ENCODE measurements around the gene MEGF11.

DNA sequence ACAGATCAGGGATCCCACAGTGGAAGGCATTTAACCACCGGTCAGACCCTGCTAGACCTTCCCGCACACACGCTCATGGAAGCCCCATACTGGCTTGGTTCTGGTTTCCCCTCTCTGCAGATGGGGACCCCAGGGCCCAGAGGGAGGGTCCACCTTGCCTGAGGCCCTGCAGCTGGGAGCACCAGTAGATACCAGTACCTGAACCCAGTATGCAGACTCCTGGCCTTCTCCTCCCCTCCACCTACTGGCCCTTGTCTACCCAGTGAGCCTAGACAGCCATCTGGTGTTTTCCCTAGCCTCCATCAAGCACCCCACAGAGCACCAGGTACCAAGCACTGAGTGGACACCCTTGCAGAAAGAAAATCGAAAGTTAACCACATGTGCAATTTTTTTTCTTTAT, 65.1 kb downstream of the MEGF11 start:
- no peak for TF ChIP-seq POLR2A (IDR thresholded peaks at IDR 0.05)
- TF ChIP-seq, protein P1, sequence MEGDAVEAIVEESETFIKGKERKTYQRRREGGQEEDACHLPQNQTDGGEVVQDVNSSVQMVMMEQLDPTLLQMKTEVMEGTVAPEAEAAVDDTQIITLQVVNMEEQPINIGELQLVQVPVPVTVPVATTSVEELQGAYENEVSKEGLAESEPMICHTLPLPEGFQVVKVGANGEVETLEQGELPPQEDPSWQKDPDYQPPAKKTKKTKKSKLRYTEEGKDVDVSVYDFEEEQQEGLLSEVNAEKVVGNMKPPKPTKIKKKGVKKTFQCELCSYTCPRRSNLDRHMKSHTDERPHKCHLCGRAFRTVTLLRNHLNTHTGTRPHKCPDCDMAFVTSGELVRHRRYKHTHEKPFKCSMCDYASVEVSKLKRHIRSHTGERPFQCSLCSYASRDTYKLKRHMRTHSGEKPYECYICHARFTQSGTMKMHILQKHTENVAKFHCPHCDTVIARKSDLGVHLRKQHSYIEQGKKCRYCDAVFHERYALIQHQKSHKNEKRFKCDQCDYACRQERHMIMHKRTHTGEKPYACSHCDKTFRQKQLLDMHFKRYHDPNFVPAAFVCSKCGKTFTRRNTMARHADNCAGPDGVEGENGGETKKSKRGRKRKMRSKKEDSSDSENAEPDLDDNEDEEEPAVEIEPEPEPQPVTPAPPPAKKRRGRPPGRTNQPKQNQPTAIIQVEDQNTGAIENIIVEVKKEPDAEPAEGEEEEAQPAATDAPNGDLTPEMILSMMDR (IDR thresholded peaks at IDR 0.05), result no peak
